Measurements from ENCODE around the gene CGN. TPM values are rescaled to one million over a fixed set of nuclear protein-coding genes. Genes with fewer than 3 reads are reported as not detected.

Gene CGN
- total RNA-seq, 4 donors from 2014 or later, result 0.42 to 3.1 (median 0.94) TPM

- WGBS, result 88% methylated on average over 5 of the region's 6 CpGs
- H3K27ac ChIP-seq (replicated peaks in 1 of 4), result no peak overlapping the region
Observed at GRCh38 chr1:151513626-151514121, 2.5 kb downstream of the CGN start.

DNA sequence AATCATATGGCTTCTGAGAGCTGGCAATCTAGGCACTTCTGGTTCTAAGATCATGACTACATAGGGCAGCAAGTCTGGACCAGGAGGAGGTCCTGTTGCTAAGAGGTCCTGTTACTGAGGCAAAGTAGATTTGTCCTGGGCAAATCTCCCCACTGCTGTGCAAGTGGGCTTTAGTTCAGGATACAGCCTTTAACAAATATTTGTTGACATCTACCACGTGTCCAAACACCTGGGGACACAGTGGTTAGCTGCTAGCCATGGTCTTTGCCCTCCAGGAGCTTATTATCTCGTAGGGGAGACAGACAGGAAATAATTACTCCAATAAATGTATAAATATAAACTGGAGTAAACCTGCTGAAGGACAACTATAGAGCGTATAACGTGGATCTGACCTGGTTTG lies 3.2 kb downstream of the CGN start:
- H3K36me3 ChIP-seq, result no peaks in the 10 kb centered on the region
- H3K27ac ChIP-seq (replicated peaks in 1 of 4), result no peak overlapping the region
- no peak for DNase-seq (ENCODE audit: extremely low spot score)
- no peaks in the 10 kb centered on the region for H3K9me3 ChIP-seq
- WGBS, result 89% methylated on average over 4 of the region's 4 CpGs
- TF ChIP-seq, protein P1, sequence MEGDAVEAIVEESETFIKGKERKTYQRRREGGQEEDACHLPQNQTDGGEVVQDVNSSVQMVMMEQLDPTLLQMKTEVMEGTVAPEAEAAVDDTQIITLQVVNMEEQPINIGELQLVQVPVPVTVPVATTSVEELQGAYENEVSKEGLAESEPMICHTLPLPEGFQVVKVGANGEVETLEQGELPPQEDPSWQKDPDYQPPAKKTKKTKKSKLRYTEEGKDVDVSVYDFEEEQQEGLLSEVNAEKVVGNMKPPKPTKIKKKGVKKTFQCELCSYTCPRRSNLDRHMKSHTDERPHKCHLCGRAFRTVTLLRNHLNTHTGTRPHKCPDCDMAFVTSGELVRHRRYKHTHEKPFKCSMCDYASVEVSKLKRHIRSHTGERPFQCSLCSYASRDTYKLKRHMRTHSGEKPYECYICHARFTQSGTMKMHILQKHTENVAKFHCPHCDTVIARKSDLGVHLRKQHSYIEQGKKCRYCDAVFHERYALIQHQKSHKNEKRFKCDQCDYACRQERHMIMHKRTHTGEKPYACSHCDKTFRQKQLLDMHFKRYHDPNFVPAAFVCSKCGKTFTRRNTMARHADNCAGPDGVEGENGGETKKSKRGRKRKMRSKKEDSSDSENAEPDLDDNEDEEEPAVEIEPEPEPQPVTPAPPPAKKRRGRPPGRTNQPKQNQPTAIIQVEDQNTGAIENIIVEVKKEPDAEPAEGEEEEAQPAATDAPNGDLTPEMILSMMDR (IDR thresholded peaks at IDR 0.05), result no peak
- no peak for TF ChIP-seq EP300 (IDR thresholded peaks at IDR 0.05)
- no peak for TF ChIP-seq POLR2AphosphoS5 (IDR thresholded peaks at IDR 0.05)
- TF ChIP-seq POLR2A (IDR thresholded peaks at IDR 0.05; ENCODE audit: low read depth), result no peak
- no peak overlapping the region for H3K4me3 ChIP-seq
- intact Hi-C loops (cut with DNase I), result no loop called here
- peaks cover 14 to 33% (median 29%) of the 10 kb centered on the region in 4 donors for H3K4me1 ChIP-seq
- no peaks in the 10 kb centered on the region for H3K27me3 ChIP-seq

More at GRCh38 chr1:151513626-151514121, 2.5 kb downstream of the CGN start:
- Histone ChIP-seq H3K36me3 (no peaks in the 10 kb centered on the region), H3K27me3 (no peaks in the 10 kb centered on the region), H3K4me1 (peaks cover 14 to 33% (median 29%) of the 10 kb centered on the region in 4 donors), H3K4me3 (no peak overlapping the region), H3K9me3 (no peaks in the 10 kb centered on the region)
- no peak for DNase-seq (ENCODE audit: extremely low spot score)
- TF ChIP-seq, protein P1 (IDR thresholded peaks at IDR 0.05), result no peak
- TF ChIP-seq EP300 (IDR thresholded peaks at IDR 0.05) (no peak), POLR2AphosphoS5 (IDR thresholded peaks at IDR 0.05) (no peak), POLR2A (IDR thresholded peaks at IDR 0.05; ENCODE audit: low read depth) (no peak)
- intact Hi-C loops (cut with DNase I), result no loop called here

DNA sequence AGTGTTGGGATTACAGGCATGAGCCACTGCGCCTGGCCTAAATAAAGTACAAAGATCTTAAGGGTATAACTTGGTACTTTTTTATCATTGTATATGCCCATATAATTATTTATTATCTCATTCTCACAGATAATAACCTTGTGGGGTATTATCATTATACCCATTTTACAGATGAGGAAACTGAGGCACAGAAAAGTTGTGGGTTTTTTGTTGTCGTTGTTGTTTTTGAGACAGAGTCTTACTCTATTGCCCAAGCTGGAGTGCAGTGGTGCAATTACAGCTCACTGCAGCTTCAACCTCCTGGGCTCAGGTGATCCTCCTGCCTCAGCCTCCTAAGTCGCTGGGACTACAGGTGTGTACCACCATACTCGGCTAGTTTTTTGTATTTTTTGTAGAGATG lies 4.1 kb downstream of the CGN start:
- WGBS, result 100% methylated on average over 4 of the region's 4 CpGs
- Histone ChIP-seq H3K36me3 (no peaks in the 10 kb centered on the region), H3K27ac (replicated peaks in 1 of 4) (no peak overlapping the region), H3K4me3 (no peak overlapping the region), H3K4me1 (peaks cover 14 to 31% (median 27%) of the 10 kb centered on the region in 4 donors), H3K27me3 (no peaks in the 10 kb centered on the region), H3K9me3 (no peaks in the 10 kb centered on the region)
- TF ChIP-seq POLR2A (IDR thresholded peaks at IDR 0.05; ENCODE audit: low read depth) (no peak), EP300 (IDR thresholded peaks at IDR 0.05) (no peak), POLR2AphosphoS5 (IDR thresholded peaks at IDR 0.05) (no peak)
- TF ChIP-seq, protein P1 (IDR thresholded peaks at IDR 0.05), result no peak
- intact Hi-C loops (cut with DNase I), result no loop called here
- no peak for DNase-seq (ENCODE audit: extremely low spot score)

DNA sequence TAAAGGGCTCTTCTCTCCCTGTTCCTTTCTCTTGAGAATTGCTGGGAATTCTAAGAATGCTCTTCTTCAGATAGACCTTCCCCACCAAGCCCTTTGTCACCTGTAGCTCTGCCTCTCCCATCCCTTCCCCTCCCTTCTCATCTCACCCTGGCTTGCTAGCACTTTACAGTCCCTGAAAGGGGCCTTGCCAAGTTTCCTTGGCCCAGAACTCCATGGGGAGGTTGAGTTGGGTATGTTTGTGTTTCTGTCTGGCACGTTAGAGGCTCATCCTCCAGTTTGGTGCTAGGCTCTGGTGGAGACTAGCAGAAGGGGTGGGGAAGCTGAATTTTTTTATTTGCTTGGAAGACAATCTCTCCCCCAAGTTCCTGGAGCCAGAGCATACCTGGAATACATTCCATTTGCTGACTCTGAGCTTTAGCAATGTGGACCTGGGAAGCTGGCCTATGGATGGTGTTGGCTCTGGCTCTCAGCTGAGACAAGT lies 4.9 kb downstream of the CGN start:
- intact Hi-C loops (cut with DNase I), result no loop called here
- 31% methylated on average over 1 of the region's 1 CpG for WGBS
- peak overlapping the region in 2 of 4 donors; percentile 2 to 13 for H3K27ac ChIP-seq (replicated peaks in 1 of 4)

More for the DNA sequence above, 4.9 kb downstream of the CGN start:
- no peaks in the 10 kb centered on the region for H3K9me3 ChIP-seq
- H3K4me1 ChIP-seq, result peaks cover 14 to 23% (median 21%) of the 10 kb centered on the region in 4 donors
- no peaks in the 10 kb centered on the region for H3K36me3 ChIP-seq
- TF ChIP-seq EP300 (IDR thresholded peaks at IDR 0.05), result no peak
- no peak for TF ChIP-seq POLR2AphosphoS5 (IDR thresholded peaks at IDR 0.05)
- TF ChIP-seq, protein P1 (IDR thresholded peaks at IDR 0.05), result no peak
- TF ChIP-seq POLR2A (IDR thresholded peaks at IDR 0.05; ENCODE audit: low read depth), result no peak
- DNase-seq (ENCODE audit: extremely low spot score), result no peak
- H3K4me3 ChIP-seq, result no peak overlapping the region
- H3K27me3 ChIP-seq, result no peaks in the 10 kb centered on the region

All from esophagus muscularis mucosa (tissue), 4 donors.